ENCODE data around the gene RRAS. TPM values are rescaled to one million over a fixed set of nuclear protein-coding genes. Genes with fewer than 3 reads are reported as not detected.

The RRAS gene
- polyA plus RNA-seq, 1 donor from 2014 or later: not detected

DNA sequence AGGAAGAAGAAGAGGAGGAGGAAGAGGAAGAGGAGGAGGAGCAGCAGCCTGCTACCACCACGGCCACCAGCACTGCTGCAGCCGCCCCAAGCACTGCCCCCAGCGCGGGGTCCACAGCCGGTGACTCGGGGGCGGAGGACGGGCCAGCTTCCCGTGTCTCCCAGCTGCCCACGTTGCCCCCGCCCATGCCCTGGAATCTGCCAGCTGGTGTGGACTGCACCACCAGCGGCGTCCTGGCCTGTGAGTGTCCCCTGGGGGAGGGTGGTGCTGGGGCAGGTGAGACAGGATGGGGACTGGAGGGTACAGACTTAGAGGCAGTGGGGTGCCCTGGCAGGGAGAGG is 13.5 kb upstream of the RRAS start:
- H3K4me3 ChIP-seq (ENCODE audit: low read length): no peak overlapping the region
- no peak for TF ChIP-seq POLR2AphosphoS5 (IDR thresholded peaks at IDR 0.05)
- TF ChIP-seq TAF1 (IDR thresholded peaks at IDR 0.05; ENCODE audit: low read depth): no peak
- no peak for TF ChIP-seq REST (IDR thresholded peaks at IDR 0.05; ENCODE audit: borderline replicate concordance)
- no peak for TF ChIP-seq EZH2 (IDR thresholded peaks at IDR 0.05; ENCODE audit: borderline replicate concordance, insufficient read depth, low read length, poor library complexity, severe bottlenecking)
- TF ChIP-seq MXI1 (conservative IDR thresholded peaks at IDR 0.05; ENCODE audit: poor library complexity, severe bottlenecking): no peak
- no peak for TF ChIP-seq EP300 (conservative IDR thresholded peaks at IDR 0.05; ENCODE audit: poor library complexity, severe bottlenecking)
- TF ChIP-seq, protein P1, sequence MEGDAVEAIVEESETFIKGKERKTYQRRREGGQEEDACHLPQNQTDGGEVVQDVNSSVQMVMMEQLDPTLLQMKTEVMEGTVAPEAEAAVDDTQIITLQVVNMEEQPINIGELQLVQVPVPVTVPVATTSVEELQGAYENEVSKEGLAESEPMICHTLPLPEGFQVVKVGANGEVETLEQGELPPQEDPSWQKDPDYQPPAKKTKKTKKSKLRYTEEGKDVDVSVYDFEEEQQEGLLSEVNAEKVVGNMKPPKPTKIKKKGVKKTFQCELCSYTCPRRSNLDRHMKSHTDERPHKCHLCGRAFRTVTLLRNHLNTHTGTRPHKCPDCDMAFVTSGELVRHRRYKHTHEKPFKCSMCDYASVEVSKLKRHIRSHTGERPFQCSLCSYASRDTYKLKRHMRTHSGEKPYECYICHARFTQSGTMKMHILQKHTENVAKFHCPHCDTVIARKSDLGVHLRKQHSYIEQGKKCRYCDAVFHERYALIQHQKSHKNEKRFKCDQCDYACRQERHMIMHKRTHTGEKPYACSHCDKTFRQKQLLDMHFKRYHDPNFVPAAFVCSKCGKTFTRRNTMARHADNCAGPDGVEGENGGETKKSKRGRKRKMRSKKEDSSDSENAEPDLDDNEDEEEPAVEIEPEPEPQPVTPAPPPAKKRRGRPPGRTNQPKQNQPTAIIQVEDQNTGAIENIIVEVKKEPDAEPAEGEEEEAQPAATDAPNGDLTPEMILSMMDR (IDR thresholded peaks at IDR 0.05; ENCODE audit: poor library complexity, severe bottlenecking): no peak
- TF ChIP-seq SMC3 (conservative IDR thresholded peaks at IDR 0.05; ENCODE audit: poor library complexity): no peak
- TF ChIP-seq RAD21 (conservative IDR thresholded peaks at IDR 0.05): no peak
- no peaks in the 10 kb centered on the region for H3K27me3 ChIP-seq (ENCODE audit: insufficient read depth, low read depth, low read length)
- H3F3A ChIP-seq (ENCODE audit: insufficient read depth, low read length, poor library complexity, severe bottlenecking): no peaks in the 10 kb centered on the region
- no peaks in the 10 kb centered on the region for H3K36me3 ChIP-seq (ENCODE audit: insufficient read depth, low read length)
- H4K20me1 ChIP-seq (ENCODE audit: insufficient read depth): no peaks in the 10 kb centered on the region
- H3K4me2 ChIP-seq (ENCODE audit: low read length): no peak overlapping the region
- no peak overlapping the region for H3K9ac ChIP-seq (ENCODE audit: low read length)
- no peaks in the 10 kb centered on the region for H3K9me2 ChIP-seq (ENCODE audit: insufficient read depth, low read length)
- no peak overlapping the region for H3K27ac ChIP-seq (ENCODE audit: low read length)
- H2AFZ ChIP-seq (ENCODE audit: low read depth, low read length): no peak overlapping the region
- no peaks in the 10 kb centered on the region for H3K79me2 ChIP-seq (replicated peaks; ENCODE audit: insufficient read depth, low read length)
- H3K9me3 ChIP-seq (ENCODE audit: low read length): no peaks in the 10 kb centered on the region

DNA sequence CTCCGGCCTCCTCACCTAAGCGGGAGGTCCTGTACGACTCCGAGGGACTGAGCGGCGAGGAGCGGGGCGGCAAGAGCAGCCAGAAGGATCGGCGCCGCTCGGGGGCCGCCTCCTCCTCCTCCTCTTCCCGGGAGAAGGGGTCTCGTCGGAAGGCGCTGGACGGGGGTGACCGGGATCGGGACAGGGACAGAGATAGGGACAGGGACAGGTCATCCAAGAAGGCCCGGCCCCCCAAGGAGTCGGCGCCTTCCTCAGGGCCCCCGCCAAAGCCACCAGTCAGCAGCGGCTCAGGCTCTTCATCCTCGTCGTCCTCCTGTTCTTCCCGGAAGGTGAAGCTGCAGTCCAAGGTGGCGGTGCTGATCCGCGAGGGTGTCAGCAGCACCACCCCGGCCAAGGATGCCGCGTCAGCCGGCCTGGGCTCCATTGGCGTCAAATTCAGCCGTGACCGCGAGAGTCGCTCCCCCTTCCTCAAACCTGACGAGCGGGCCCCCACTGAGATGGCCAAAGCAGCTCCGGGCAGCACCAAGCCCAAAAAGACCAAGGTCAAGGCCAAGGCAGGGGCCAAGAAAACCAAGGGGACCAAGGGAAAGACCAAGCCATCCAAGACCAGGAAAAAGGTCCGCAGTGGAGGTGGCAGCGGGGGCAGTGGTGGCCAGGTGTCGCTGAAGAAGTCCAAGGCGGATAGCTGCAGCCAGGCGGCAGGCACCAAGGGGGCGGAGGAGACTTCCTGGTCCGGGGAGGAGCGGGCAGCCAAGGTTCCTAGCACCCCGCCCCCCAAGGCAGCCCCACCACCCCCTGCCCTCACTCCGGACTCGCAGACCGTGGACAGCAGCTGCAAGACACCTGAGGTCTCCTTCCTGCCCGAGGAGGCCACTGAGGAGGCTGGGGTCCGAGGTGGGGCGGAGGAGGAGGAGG is 12.9 kb upstream of the RRAS start:
- Histone ChIP-seq H3K4me2 (ENCODE audit: low read length) (no peak overlapping the region), H3K27me3 (ENCODE audit: insufficient read depth, low read depth, low read length) (no peaks in the 10 kb centered on the region), H3K9ac (ENCODE audit: low read length) (no peak overlapping the region), H3K36me3 (ENCODE audit: insufficient read depth, low read length) (no peaks in the 10 kb centered on the region), H3K9me2 (ENCODE audit: insufficient read depth, low read length) (no peaks in the 10 kb centered on the region), H3K9me3 (ENCODE audit: low read length) (no peaks in the 10 kb centered on the region), H3K27ac (ENCODE audit: low read length) (no peak overlapping the region), H3F3A (ENCODE audit: insufficient read depth, low read length, poor library complexity, severe bottlenecking) (no peaks in the 10 kb centered on the region), H3K4me3 (ENCODE audit: low read length) (no peak overlapping the region), H2AFZ (ENCODE audit: low read depth, low read length) (no peak overlapping the region), H3K79me2 (replicated peaks; ENCODE audit: insufficient read depth, low read length) (no peaks in the 10 kb centered on the region), H4K20me1 (ENCODE audit: insufficient read depth) (no peaks in the 10 kb centered on the region)
- TF ChIP-seq REST (IDR thresholded peaks at IDR 0.05; ENCODE audit: borderline replicate concordance) (no peak), MXI1 (conservative IDR thresholded peaks at IDR 0.05; ENCODE audit: poor library complexity, severe bottlenecking) (no peak), RAD21 (conservative IDR thresholded peaks at IDR 0.05) (no peak), EZH2 (IDR thresholded peaks at IDR 0.05; ENCODE audit: borderline replicate concordance, insufficient read depth, low read length, poor library complexity, severe bottlenecking) (no peak), EP300 (conservative IDR thresholded peaks at IDR 0.05; ENCODE audit: poor library complexity, severe bottlenecking) (no peak), TAF1 (IDR thresholded peaks at IDR 0.05; ENCODE audit: low read depth) (no peak)
- TF ChIP-seq, protein P1 (IDR thresholded peaks at IDR 0.05; ENCODE audit: poor library complexity, severe bottlenecking): no peak

All from neural cell (in vitro differentiated cells).